GM23248 (cell line): Measurements from ENCODE around the gene DSE. TPM values are rescaled to one million over a fixed set of nuclear protein-coding genes. Genes with fewer than 3 reads are reported as not detected.
A peak's percentile ranks its signal among the peaks of the same experiment; 100 is the strongest.

Source experiments
- DNase-seq: peaks from one replicate; pipeline ENCODE4 v3.0.0-alpha.2; 2015
- H2AFZ ChIP-seq: fragments of 200-600 bp; sonication (generic); 2 replicates; pipeline ENCODE4 v1.6.1; 2016; ENCODE audit warnings: antibody characterized with exemption
- H3F3A ChIP-seq: fragments of 200-600 bp; sonication (generic); 2 replicates; pipeline ENCODE4 v1.6.1; 2016; ENCODE audit warnings: mild to moderate bottlenecking, antibody characterized with exemption, mixed run types; ENCODE audit not compliant: insufficient read depth
- H3K27ac ChIP-seq: fragments of 200-600 bp; sonication (generic); 2 replicates; pipeline ENCODE4 v1.5.1; 2016; ENCODE audit warnings: mild to moderate bottlenecking
- H3K27me3 ChIP-seq: fragments of 200-600 bp; sonication (generic); replicated peaks from 2 replicates; pipeline ENCODE4 v1.6.1; 2016; ENCODE audit warnings: mild to moderate bottlenecking; ENCODE audit not compliant: insufficient read depth
- H3K36me3 ChIP-seq: fragments of 200-600 bp; sonication (generic); 2 replicates; pipeline ENCODE4 v1.6.1; 2016; ENCODE audit warnings: low read depth, mild to moderate bottlenecking
- H3K4me1 ChIP-seq: fragments of 200-600 bp; sonication (generic); 2 replicates; pipeline ENCODE4 v1.6.1; 2016; ENCODE audit warnings: mild to moderate bottlenecking; ENCODE audit not compliant: insufficient read depth
- H3K4me2 ChIP-seq: fragments of 200-600 bp; sonication (generic); one replicate; pipeline ENCODE4 v1.6.1; 2016; ENCODE audit warnings: mild to moderate bottlenecking; ENCODE audit not compliant: unreplicated experiment
- H3K4me3 ChIP-seq: fragments of 200-600 bp; sonication (generic); 2 replicates; pipeline ENCODE4 v1.5.1; 2016; ENCODE audit warnings: mild to moderate bottlenecking
- H3K79me2 ChIP-seq: fragments of 200-600 bp; sonication (generic); 2 replicates; pipeline ENCODE4 v1.6.1; 2016; ENCODE audit warnings: mild to moderate bottlenecking; ENCODE audit not compliant: insufficient read depth
- H3K9ac ChIP-seq: fragments of 200-600 bp; sonication (generic); 2 replicates; pipeline ENCODE4 v1.6.1; 2016; ENCODE audit warnings: mild to moderate bottlenecking
- H3K9me2 ChIP-seq: fragments of 200-600 bp; sonication (generic); 2 replicates; pipeline ENCODE4 v1.6.1; 2016; ENCODE audit warnings: mixed run types, mild to moderate bottlenecking, moderate library complexity; ENCODE audit not compliant: insufficient read depth
- H3K9me3 ChIP-seq: fragments of 200-600 bp; sonication (generic); one replicate; pipeline ENCODE4 v1.6.1; 2017; ENCODE audit warnings: low read depth
- H4K20me1 ChIP-seq: fragments of 200-600 bp; sonication (generic); 2 replicates; pipeline ENCODE4 v1.6.0; 2016; ENCODE audit not compliant: insufficient read depth
- EZH2 ChIP-seq: fragments of 200-600 bp; sonication (generic); IDR thresholded peaks from 2 replicates; pipeline ENCODE4 v1.6.1; 2018; ENCODE audit warnings: antibody characterized with exemption, mild to moderate bottlenecking; ENCODE audit not compliant: insufficient read depth, poor library complexity, severe bottlenecking
- EZH2phosphoT487 ChIP-seq: fragments of 200-600 bp; sonication (generic); IDR thresholded peaks from 2 replicates; pipeline ENCODE4 v1.6.1; 2018; ENCODE audit warnings: antibody characterized with exemption, moderate library complexity, mild to moderate bottlenecking, low read depth; ENCODE audit not compliant: insufficient read depth
- WGBS, 2 experiments: methylation state at CpG; one replicate each; pipeline ENCODE4 v1.1.6; 2015 to 2017; ENCODE audit warnings: low lambda C conversion rate in 2 of 2, low coverage in 1 of 2; ENCODE audit errors: missing lambda C conversion rate in 2 of 2; 5-methylcytosine and 5-hydroxymethylcytosine counted together
- in situ Hi-C: fragments of 300-500 bp; cut with MboI; formaldehyde crosslinking; loops from 2 replicates; pipeline ENCODE4 v1.15.0; 2020
- polyA plus RNA-seq: library from polyadenylated mRNA; unstranded; fragments of >200 nt; fragmentation: Nextera tagmentation; extraction: Ambion mirVana; gene quantifications from 2 replicates; pipeline ENCODE4 v1.2.1, GENCODE V29; 2016
- total RNA-seq: library from RNA; depleted of rRNA; stranded (reverse); fragments of >200 nt; shearing (Covaris generic); gene quantifications from 2 replicates; pipeline ENCODE4 v1.2.3, GENCODE V29; 2014

The DSE gene
- total and polyA plus RNA-seq, 2 experiments from 2014 or later, result 42.7 to 83.9 TPM

DNA sequence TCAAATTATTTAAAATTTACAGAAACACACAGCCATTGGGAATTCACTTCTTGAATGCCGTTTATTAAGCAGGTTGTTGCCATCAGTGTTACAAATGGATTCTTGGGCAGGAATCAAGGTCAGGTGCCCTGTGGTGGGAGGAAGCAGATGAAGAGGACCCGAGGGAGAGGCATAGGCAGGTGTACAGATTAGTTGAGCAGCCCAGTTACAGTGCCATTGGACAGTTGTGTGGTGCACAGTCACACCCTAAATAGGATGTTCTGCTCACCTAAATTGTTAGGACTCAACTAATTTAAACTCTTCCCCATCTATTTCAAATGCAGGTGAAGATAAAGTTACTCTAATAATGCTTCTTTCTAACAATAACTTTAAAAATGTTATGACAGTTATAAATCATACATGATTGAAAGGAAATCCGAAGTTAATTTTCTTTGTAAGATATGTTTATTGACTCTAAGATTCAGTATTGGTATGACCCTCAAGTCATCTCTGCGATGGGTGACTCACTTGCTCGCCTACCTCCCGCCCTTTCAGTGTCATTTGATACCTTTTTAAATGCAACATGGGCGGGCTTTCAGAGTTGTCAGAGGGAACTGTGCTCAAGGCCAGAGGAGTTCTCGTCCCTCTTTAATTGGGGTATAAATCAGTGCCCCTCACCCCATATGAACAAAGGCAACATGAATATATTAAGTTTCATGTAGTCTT lies 35.1 kb downstream of the DSE start:
- peaks cover 43% of the 10 kb centered on the region for H3F3A ChIP-seq
- WGBS, 2 experiments, result 22% methylated on average over 8 of the region's 8 CpGs
- in situ Hi-C loops, result no loop called here
- H3K9me2 ChIP-seq, result no peaks in the 10 kb centered on the region
- peaks cover 93% of the 10 kb centered on the region for H3K79me2 ChIP-seq
- H4K20me1 ChIP-seq, result no peaks in the 10 kb centered on the region
- peak overlapping the region; percentile 58 for H3K4me3 ChIP-seq
- H2AFZ ChIP-seq, result peak overlapping the region; percentile 34; the same call in 1 of the 2 replicates
- no peaks in the 10 kb centered on the region for H3K27me3 ChIP-seq
- H3K4me1 ChIP-seq, result peaks cover 61% of the 10 kb centered on the region
- peak overlapping the region; percentile 90 for H3K4me2 ChIP-seq
- peak overlapping the region; percentile 72 for H3K9ac ChIP-seq
- no peaks in the 10 kb centered on the region for H3K36me3 ChIP-seq
- TF ChIP-seq EZH2, result no peak
- TF ChIP-seq EZH2phosphoT487, result no peak
- no peaks in the 10 kb centered on the region for H3K9me3 ChIP-seq
- DNase-seq, result peak; percentile 76
- peak overlapping the region; percentile 82 for H3K27ac ChIP-seq

- no peak overlapping the region for H2AFZ ChIP-seq
- no peaks in the 10 kb centered on the region for H3K27me3 ChIP-seq
- H3K9me2 ChIP-seq, result no peaks in the 10 kb centered on the region
- 61 to 62% methylated on average over 4 of the region's 4 CpGs for WGBS, 2 experiments
- in situ Hi-C loops, result no loop called here
- peak overlapping the region; percentile 90 for H3K4me2 ChIP-seq
- peak; percentile 71 for DNase-seq
- H4K20me1 ChIP-seq, result no peaks in the 10 kb centered on the region
- no peaks in the 10 kb centered on the region for H3K36me3 ChIP-seq
- no peak for TF ChIP-seq EZH2phosphoT487
- TF ChIP-seq EZH2, result no peak
- peaks cover 53% of the 10 kb centered on the region for H3F3A ChIP-seq
- H3K79me2 ChIP-seq, result peaks cover 93% of the 10 kb centered on the region
- peak overlapping the region; percentile 82 for H3K27ac ChIP-seq
- H3K4me1 ChIP-seq, result peaks cover 61% of the 10 kb centered on the region
- H3K4me3 ChIP-seq, result no peak overlapping the region
- H3K9ac ChIP-seq, result peak overlapping the region; percentile 4; the same call in 1 of the 2 replicates
- H3K9me3 ChIP-seq, result no peaks in the 10 kb centered on the region
Measured at GRCh38 chr6:116406678-116407345, 36.1 kb downstream of the DSE start.

GRCh38 chr6:116408491-116408890 lies 37.7 kb downstream of the DSE start:
- no peak overlapping the region for H2AFZ ChIP-seq

GRCh38 chr6:116409756-116410155 lies 39.0 kb downstream of the DSE start:
- H4K20me1 ChIP-seq, result no peaks in the 10 kb centered on the region
- peaks cover 48% of the 10 kb centered on the region for H3K4me1 ChIP-seq
- peaks cover 47% of the 10 kb centered on the region for H3F3A ChIP-seq
- DNase-seq, result no peak
- no peaks in the 10 kb centered on the region for H3K9me2 ChIP-seq
- H3K4me2 ChIP-seq, result no peak overlapping the region
- no peak overlapping the region for H3K4me3 ChIP-seq
- no peak for TF ChIP-seq EZH2phosphoT487
- TF ChIP-seq EZH2, result no peak
- H3K9ac ChIP-seq, result no peak overlapping the region
- H3K27me3 ChIP-seq, result no peaks in the 10 kb centered on the region
- no peak overlapping the region for H2AFZ ChIP-seq
- in situ Hi-C loops, result no loop called here
- H3K79me2 ChIP-seq, result peaks cover 94% of the 10 kb centered on the region
- H3K9me3 ChIP-seq, result no peaks in the 10 kb centered on the region
- 99 to 100% methylated on average over 3 of the region's 3 CpGs for WGBS, 2 experiments
- H3K27ac ChIP-seq, result no peak overlapping the region
- peaks cover 1% of the 10 kb centered on the region; the same call in 1 of the 2 replicates for H3K36me3 ChIP-seq

More at GRCh38 chr6:116408491-116408890, 37.7 kb downstream of the DSE start:
- Histone ChIP-seq H3F3A (peaks cover 57% of the 10 kb centered on the region), H3K4me1 (peaks cover 59% of the 10 kb centered on the region), H3K4me3 (no peak overlapping the region), H4K20me1 (no peaks in the 10 kb centered on the region), H3K9ac (no peak overlapping the region), H3K9me2 (no peaks in the 10 kb centered on the region), H3K27ac (no peak overlapping the region), H3K79me2 (peaks cover 94% of the 10 kb centered on the region), H3K27me3 (no peaks in the 10 kb centered on the region), H3K36me3 (no peaks in the 10 kb centered on the region), H3K4me2 (no peak overlapping the region), H3K9me3 (no peaks in the 10 kb centered on the region)
- in situ Hi-C loops, result no loop called here
- TF ChIP-seq EZH2 (no peak), EZH2phosphoT487 (no peak)
- no peak for DNase-seq
- 94 to 97% methylated on average over 4 of the region's 4 CpGs for WGBS, 2 experiments
